ENCODE measurements around the gene SS18L1. TPM values are rescaled to one million over a fixed set of nuclear protein-coding genes. Genes with fewer than 3 reads are reported as not detected.

SS18L1 gene
- polyA plus RNA-seq, 1 donor = 17.8 TPM

- DNase-seq = peak; percentile 64
Measured at GRCh38 chr20:62156592-62157386, 13.2 kb downstream of the SS18L1 start.

DNA sequence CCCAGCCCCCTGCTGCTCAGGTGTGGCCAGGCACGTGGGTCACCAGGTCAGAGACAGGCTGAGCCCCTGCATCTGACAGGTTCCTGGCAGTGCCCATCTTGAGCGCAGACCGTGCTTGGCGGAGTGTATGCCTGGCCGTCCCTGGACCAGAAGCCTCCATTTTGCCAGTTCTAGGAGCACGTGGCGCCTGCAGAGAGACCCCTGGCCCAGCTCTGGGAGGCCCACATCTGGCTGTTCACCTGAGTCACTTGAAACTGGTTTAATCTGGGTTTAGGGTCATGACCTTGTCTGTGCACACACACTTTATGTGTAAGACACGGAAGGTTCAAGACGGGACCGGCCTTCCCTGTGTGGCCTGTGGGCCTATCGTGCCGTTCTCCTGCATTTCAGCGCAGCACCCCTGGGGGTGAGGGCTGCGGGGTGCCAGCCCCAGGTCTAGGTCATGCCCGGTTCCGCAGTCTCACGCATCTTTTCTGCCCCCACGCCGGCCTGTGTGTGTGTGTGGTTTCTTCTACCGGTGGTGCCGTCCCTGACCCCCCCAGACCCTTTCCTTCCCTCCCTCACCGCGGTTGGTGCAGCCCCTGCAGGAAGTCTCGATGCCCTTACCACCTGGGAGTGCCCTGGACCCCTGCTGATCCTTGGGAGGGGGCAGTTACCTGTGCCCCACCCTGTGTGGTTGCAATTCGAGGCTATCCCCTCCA, 14.0 kb downstream of the SS18L1 start:
- DNase-seq = no peak

GRCh38 chr20:62158088-62158400, 14.5 kb downstream of the SS18L1 start:
- DNase-seq = no peak

DNA sequence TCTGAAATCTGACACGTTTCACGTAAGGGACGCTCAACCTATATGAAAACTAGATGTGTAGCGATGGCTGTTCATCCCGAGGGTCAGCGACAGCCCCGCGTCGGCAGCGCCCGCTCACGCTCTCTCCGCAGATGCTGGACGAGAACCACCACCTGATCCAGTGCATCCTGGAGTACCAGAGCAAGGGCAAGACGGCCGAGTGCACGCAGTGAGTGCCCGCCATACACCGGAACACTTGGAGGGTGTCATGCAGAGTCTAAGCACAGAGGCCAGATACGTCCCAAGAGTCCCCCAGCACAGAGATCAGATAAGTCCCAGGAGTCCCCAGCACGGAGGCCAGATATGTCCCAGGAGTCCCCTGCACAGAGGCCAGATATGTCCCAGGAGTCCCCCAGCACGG, 15.0 kb downstream of the SS18L1 start:
- DNase-seq = no peak

DNA sequence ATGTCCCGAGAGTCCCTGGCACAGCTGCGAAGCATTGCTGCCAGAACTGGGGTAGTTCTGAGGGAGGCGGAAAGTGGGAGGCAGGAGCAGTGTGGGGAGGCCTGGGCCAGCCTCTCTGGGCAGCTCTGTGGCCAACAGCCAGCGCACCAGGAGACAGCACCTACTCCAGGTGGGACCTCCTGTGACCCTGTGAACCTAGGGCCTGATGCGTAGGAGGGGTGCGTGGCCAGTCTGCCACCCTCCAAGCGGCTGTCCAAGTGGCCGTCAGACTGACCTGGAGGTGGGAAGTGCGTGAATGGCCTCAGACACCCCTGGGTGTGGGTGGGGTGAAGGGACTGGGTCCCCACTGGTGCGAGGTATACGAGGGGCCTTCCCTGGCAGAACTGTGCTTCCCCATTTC, 15.5 kb downstream of the SS18L1 start:
- DNase-seq = no peak

GRCh38 chr20:62159839-62160238, 16.3 kb downstream of the SS18L1 start:
- DNase-seq = no peak

- no peak for DNase-seq
Measured at GRCh38 chr20:62160253-62160652, 16.7 kb downstream of the SS18L1 start.

- DNase-seq = no peak
Measured at GRCh38 chr20:62160876-62161275, 17.3 kb downstream of the SS18L1 start.

DNA sequence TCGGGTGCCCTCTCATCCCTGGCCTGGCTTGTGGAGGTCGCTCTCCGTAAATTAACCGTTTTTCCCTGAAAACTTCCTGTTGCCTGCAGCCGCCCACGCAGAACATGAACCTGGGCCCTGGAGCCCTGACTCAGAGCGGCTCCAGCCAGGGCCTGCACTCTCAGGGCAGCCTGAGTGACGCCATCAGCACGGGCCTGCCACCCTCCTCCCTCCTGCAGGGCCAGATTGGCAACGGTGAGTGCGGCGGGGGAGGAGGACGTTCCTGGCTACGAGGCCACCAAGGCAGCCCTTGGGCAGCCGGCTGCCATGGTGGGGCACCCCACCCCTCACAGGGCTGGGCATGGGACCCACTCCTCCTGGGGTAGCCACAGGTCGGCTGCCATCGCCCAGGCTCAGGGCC, 17.8 kb downstream of the SS18L1 start:
- no peak for DNase-seq

GRCh38 chr20:62162765-62163484, 19.4 kb downstream of the SS18L1 start:
- DNase-seq = no peak

DNA sequence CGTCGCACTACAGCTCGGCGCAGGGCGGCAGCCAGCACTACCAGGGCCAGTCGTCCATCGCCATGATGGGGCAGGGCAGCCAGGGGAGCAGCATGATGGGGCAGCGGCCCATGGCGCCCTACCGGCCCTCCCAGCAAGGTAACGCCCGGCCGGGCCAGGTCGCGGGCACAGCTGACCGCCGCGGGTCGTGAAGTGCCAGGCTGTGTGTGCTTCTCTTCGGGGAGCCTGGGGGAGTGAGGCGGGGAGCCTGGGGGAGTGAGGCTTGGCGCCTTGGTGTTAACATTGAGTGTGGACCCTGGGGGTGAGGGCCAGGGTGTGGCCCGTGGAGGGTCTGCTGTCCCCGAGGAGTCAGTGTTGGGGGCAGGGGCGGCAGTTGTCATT, 19.9 kb downstream of the SS18L1 start:
- DNase-seq = no peak

GRCh38 chr20:62163986-62164762, 20.6 kb downstream of the SS18L1 start:
- no peak for DNase-seq

- DNase-seq = no peak
Measured at GRCh38 chr20:62164879-62165761, 21.6 kb downstream of the SS18L1 start.

- DNase-seq = no peak
Measured at GRCh38 chr20:62165762-62166399, 22.3 kb downstream of the SS18L1 start.

GRCh38 chr20:62167474-62167873, 23.9 kb downstream of the SS18L1 start:
- no peak for DNase-seq

DNA sequence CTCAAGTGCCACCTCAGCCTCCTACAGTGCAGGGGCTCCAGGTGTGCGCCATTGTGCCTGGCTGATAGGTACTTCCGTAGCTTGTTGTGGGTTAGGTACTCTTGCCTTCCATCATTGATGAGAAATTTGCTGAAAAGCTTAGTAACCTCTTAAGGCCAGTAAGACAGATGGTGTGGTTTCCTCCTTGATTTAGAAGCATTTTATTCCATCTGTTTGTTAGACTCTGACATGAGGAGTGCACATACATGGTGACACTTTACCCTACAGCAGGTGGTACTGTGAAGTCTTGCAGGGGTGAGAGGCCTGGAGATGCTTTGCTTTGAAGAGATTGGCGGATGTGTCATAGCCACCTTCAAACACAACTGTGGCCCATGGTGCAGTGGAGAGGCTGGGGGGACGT, 24.5 kb downstream of the SS18L1 start:
- DNase-seq = no peak

GRCh38 chr20:62168890-62169435, 25.4 kb downstream of the SS18L1 start:
- no peak for DNase-seq

- no peak for DNase-seq
Measured at GRCh38 chr20:62170536-62170935, 27.0 kb downstream of the SS18L1 start.

GRCh38 chr20:62171245-62171644, 27.7 kb downstream of the SS18L1 start:
- no peak for DNase-seq

DNA sequence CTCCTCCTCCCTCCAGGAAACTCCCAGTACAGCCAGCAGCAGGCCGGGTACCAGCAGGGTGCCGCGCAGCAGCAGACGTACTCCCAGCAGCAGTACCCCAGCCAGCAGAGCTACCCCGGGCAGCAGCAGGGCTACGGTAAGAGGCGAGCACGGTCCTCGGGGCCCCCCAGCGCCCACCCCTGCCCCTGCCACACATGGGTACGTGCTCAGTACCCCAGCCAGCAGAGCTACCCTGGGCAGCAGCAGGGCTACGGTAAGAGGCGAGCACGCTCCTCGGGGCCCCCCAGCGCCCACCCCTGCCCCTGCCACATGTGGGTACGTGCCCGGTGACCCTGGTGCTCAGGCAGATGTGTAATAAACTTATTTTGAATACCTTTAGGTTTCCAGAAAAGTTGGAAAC, 29.1 kb downstream of the SS18L1 start:
- DNase-seq = no peak
